ENCODE results near the gene BNIP3. TPM values are rescaled to one million over a fixed set of nuclear protein-coding genes. Genes with fewer than 3 reads are reported as not detected.

The BNIP3 gene
- total RNA-seq, 2 donors from 2014 or later: 6.9 to 51.7 TPM

DNA sequence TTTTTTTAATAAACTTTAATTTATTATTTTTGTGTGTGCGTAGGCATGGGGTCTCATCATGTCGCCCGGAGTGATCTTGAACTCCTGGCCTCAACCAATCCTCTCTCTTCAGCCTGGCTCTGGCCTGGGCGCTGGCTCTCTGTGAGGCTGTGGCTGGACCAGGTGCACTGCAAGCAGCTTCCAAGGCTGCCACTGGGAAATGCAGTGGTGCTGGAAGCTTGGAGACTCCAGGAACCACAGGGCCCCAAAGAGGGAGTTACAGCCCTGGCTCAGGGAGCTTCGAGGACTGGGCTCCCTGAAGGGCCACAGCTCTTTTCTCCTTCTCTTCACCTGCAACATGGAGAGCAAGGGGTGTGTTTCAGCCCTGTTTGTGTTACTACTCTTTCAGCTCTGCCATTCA, 36.7 kb upstream of the BNIP3 start:
- intact Hi-C loops (cut with DNase I): no loop called here
- Histone ChIP-seq H3K27me3 (no peaks in the 10 kb centered on the region), H3K36me3 (no peaks in the 10 kb centered on the region), H3K27ac (no peak overlapping the region), H3K9me3 (no peaks in the 10 kb centered on the region), H3K4me1 (no peaks in the 10 kb centered on the region), H3K4me3 (no peak overlapping the region), H3K9ac (ENCODE audit: low read depth in 2 of 2, low read length in 2 of 2) (no peak overlapping the region)
- no peak for DNase-seq
- TF ChIP-seq, protein P1, sequence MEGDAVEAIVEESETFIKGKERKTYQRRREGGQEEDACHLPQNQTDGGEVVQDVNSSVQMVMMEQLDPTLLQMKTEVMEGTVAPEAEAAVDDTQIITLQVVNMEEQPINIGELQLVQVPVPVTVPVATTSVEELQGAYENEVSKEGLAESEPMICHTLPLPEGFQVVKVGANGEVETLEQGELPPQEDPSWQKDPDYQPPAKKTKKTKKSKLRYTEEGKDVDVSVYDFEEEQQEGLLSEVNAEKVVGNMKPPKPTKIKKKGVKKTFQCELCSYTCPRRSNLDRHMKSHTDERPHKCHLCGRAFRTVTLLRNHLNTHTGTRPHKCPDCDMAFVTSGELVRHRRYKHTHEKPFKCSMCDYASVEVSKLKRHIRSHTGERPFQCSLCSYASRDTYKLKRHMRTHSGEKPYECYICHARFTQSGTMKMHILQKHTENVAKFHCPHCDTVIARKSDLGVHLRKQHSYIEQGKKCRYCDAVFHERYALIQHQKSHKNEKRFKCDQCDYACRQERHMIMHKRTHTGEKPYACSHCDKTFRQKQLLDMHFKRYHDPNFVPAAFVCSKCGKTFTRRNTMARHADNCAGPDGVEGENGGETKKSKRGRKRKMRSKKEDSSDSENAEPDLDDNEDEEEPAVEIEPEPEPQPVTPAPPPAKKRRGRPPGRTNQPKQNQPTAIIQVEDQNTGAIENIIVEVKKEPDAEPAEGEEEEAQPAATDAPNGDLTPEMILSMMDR (IDR thresholded peaks at IDR 0.05): no peak

DNA sequence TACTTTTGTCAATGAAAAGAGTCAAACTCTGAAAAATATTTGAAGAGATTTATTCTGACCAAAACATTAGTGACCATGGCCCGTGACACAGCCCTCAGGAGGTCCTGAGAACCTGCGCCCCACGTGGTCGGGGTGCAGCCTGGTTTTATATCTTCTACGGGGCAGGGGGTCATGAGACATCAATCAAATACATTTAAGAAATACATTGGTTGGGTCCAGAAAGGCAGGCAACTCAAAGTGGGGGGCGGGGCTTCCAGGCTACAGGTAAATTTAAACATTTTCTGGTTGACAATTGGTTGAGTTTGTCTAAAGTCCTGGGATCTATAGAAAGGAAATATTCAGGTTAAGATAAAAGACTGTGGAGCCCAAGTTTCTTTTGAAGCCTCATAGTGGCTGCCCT, 34.8 kb upstream of the BNIP3 start:
- Histone ChIP-seq H3K4me3 (no peak overlapping the region), H3K9me3 (no peaks in the 10 kb centered on the region), H3K27me3 (no peaks in the 10 kb centered on the region), H3K36me3 (no peaks in the 10 kb centered on the region), H3K4me1 (no peaks in the 10 kb centered on the region), H3K27ac (no peak overlapping the region), H3K9ac (ENCODE audit: low read depth in 2 of 2, low read length in 2 of 2) (no peak overlapping the region)
- TF ChIP-seq, protein P1 (IDR thresholded peaks at IDR 0.05): no peak
- intact Hi-C loops (cut with DNase I): no loop called here
- no peak for DNase-seq

DNA sequence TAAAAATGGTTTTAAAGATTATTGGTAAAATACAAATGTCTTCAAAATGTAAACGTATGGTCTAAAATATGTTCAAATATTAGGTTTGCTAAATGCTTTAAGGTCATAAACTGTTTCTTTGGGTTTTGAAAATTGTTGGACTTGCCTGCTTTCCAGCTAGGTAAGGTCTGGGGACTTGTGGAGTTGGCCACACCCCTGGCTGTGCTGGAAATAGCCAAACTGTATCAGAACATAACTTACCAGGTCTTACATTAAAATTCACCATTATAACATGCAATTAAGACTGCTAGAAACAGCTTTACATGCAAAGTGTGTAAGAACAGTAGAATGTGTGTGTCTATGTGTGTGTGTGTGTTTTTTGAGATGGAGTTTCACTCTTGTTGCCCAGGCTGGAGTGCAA, 29.7 kb upstream of the BNIP3 start:
- Histone ChIP-seq H3K9ac (ENCODE audit: low read depth in 2 of 2, low read length in 2 of 2) (no peak overlapping the region), H3K27me3 (no peaks in the 10 kb centered on the region), H3K4me3 (no peak overlapping the region), H3K9me3 (no peaks in the 10 kb centered on the region), H3K4me1 (no peaks in the 10 kb centered on the region), H3K36me3 (no peaks in the 10 kb centered on the region), H3K27ac (no peak overlapping the region)
- TF ChIP-seq, protein P1 (IDR thresholded peaks at IDR 0.05): no peak
- intact Hi-C loops (cut with DNase I): no loop called here
- DNase-seq: no peak

DNA sequence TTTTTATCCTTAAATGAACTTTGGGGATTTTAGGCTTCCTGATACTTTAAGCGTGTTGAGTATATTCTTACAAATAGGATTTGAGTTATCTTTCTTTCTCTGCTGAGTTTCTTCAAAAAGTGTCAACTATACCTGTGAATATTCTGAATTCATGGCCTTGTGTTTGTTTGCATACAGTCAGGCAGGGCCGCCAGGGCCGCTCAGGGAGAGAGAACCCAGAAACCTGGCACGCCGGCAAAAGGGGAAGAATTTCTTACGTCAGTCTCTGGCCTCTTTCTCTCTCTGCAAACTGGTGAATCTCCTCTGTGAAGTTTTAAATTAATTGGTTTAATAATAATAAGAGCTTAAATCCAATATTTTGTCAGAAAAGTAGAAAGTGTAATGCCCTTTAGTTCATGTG, 29.3 kb upstream of the BNIP3 start:
- intact Hi-C loops (cut with DNase I): no loop called here
- TF ChIP-seq, protein P1 (IDR thresholded peaks at IDR 0.05): no peak
- Histone ChIP-seq H3K4me3 (no peak overlapping the region), H3K36me3 (no peaks in the 10 kb centered on the region), H3K9ac (ENCODE audit: low read depth in 2 of 2, low read length in 2 of 2) (no peak overlapping the region), H3K27ac (no peak overlapping the region), H3K4me1 (no peaks in the 10 kb centered on the region), H3K9me3 (no peaks in the 10 kb centered on the region), H3K27me3 (no peaks in the 10 kb centered on the region)
- DNase-seq: no peak

DNA sequence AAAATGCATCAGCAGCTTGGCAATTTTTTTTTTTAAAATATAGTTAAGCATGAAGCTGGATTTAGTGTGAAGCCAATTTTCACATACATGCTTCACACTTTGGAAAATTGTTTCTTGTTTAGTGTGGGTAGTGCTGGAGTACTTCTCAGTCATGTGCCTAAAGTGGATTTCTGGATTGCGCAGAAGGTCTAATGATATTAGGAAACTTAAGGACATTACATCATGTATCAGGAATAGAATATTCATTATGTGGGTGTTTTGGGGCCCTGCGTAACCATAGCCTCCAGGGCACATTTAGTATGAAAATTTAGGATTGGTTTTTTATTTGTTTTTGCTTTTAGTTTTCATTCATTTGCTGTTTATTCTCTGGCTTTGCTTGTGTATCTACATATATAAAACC, 28.8 kb upstream of the BNIP3 start:
- Histone ChIP-seq H3K27me3 (no peaks in the 10 kb centered on the region), H3K36me3 (no peaks in the 10 kb centered on the region), H3K27ac (no peak overlapping the region), H3K4me1 (no peaks in the 10 kb centered on the region), H3K4me3 (no peak overlapping the region), H3K9ac (ENCODE audit: low read depth in 2 of 2, low read length in 2 of 2) (no peak overlapping the region), H3K9me3 (no peaks in the 10 kb centered on the region)
- no peak for DNase-seq
- TF ChIP-seq, protein P1 (IDR thresholded peaks at IDR 0.05): no peak
- intact Hi-C loops (cut with DNase I): no loop called here

DNA sequence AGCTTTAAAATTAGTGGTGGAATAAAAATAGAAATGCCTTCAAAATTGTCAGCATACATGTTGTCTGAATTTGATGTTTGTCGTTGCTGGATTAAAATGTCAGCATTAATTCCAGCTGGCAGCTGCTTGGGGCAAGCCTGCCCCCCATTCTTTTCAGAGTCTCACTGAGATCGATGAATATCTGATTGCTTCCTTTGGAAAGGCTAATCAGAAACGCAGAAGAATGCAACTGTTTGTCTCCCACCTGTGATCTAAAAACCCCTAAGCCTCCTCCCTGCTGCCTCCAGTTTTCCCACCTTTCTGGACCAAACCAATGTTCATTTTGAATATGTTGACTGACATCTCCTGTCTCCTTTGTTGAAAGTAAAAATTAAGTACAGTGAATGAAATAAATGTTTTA, 27.9 kb upstream of the BNIP3 start:
- Histone ChIP-seq H3K27me3 (no peaks in the 10 kb centered on the region), H3K4me3 (no peak overlapping the region), H3K36me3 (no peaks in the 10 kb centered on the region), H3K9me3 (no peaks in the 10 kb centered on the region), H3K4me1 (no peaks in the 10 kb centered on the region), H3K9ac (ENCODE audit: low read depth in 2 of 2, low read length in 2 of 2) (no peak overlapping the region), H3K27ac (no peak overlapping the region)
- DNase-seq: no peak
- TF ChIP-seq, protein P1 (IDR thresholded peaks at IDR 0.05): no peak
- intact Hi-C loops (cut with DNase I): no loop called here

Data from colonic mucosa (tissue), 4 donors.